Transverse colon (tissue), 4 donors: Measurements from ENCODE around the gene HMCN2.
"Not testable (repeated sequence)": the region's sequence is repeated elsewhere in the genome, so short reads cannot be mapped to it uniquely, and the experiment has no call there.

Source experiments
- CTCF ChIP-seq, 5 experiments: fragments of 200-600 bp in 3 of 5; fragments of 450-650 bp in 2 of 5; sonication (generic) in 3 of 5; IDR thresholded peaks; 1 replicate in 2 of 5; 2 replicates in 3 of 5; pipeline ENCODE4 v1.5.1; 2016 to 2017; ENCODE audit warnings: antibody characterized with exemption in 5 of 5, inconsistent platforms in 3 of 5, mild to moderate bottlenecking in 2 of 5, moderate library complexity in 1 of 5
- POLR2A ChIP-seq: fragments of 450-650 bp; IDR thresholded peaks from one replicate; pipeline ENCODE4 v1.6.1; 2016; ENCODE audit warnings: antibody characterized with exemption, mild to moderate bottlenecking, moderate library complexity
- POLR2AphosphoS5 ChIP-seq, 3 donors: sonication (generic); formaldehyde crosslinking; IDR thresholded peaks; one replicate each; pipeline ENCODE4 v1.6.1; 2016; ENCODE audit warnings: antibody characterized with exemption in 3 of 3

- TF ChIP-seq CTCF (IDR thresholded peaks at IDR 0.05); POLR2A; POLR2AphosphoS5 (IDR thresholded peaks at IDR 0.05): not testable (repeated sequence)
Measured at GRCh38 chr9:130338891-130339290, 73.3 kb downstream of the HMCN2 start.
